ENCODE measurements around the gene HS3ST5.
"Not testable (repeated sequence)": the region's sequence is repeated elsewhere in the genome, so short reads cannot be mapped to it uniquely, and the experiment has no call there.

HS3ST5 gene

DNA sequence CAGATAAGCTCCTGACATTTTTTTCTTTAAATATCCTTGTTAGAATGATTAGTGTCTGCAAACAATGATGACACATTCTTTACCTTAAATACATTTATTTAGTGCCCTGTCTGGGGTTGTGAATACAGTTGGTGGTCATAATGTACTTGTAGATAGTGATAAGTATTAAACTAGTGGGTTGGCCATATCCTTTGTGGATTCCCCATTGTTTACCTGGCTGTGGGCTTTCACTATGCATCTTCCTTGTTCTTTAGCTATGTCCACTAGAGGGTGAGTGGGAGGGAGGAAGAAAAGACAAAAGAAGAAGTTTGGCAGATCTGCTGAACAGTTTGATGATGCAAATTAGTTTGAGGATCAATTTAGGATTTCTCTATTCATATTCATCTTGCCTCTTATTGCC is 15.7 kb downstream of the HS3ST5 start:
- DNase-seq, result no peak

GRCh38 chr6:114323784-114324183 is 19.0 kb downstream of the HS3ST5 start:
- DNase-seq, result no peak

- no peak for DNase-seq
Observed at GRCh38 chr6:114319749-114320148, 23.1 kb downstream of the HS3ST5 start.

- no peak for DNase-seq
Observed at GRCh38 chr6:114315831-114316595, 26.8 kb downstream of the HS3ST5 start.

DNA sequence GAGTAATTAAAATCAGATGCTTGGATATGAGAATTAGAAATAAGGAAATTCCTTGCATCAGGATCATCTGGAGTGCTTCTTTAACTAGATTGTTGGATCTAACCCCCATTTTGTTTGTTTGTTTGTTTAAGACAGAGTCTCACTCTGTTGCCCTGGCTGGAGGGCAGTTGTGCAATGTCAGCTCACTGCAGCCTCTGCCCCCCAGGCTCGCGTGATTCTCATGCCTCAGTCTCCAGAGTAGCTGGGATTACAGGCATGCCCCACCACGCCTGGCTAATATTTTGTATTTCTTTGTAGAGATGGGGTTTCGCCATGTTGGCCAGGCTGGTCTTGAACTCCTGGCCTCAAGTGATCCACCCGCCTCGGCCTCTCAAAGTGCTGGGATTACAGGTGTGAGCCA is 29.0 kb downstream of the HS3ST5 start:
- DNase-seq, result not testable (repeated sequence)

DNA sequence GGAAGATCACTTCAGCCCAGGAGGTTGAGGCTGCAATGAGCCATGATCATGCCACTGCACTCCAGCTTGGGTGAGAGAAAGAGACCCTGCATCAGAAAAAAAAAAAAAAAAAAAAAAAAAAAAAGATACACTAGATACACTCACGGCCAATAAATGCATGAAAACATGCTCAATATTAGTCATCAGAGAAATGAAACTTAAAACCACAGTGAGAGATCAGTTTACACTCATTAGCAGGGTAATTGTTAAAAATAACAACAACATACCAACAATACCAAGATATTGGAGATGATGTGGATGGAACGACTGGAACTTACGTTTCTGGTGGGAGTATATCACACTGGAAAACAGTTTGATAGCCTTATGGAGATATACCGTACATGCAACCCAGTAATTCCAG is 29.9 kb downstream of the HS3ST5 start:
- no peak for DNase-seq

DNA sequence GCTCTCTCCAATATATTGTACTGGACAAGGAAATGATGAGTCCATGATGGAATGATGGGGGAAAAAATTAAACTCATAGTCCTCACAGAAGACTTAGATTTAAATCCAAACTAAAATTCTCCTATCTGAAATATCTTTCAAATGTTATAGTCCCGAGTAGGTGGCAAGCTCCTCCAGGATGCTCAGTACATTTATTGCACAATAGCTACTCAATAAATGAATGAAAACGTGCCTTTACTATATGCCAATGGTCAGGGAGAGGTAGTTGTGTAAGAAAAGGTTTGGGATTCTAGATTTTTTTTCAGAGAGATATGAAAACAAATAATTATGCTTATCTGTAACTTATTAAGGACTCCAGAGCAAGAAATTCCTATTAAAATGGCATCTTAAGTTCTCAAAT is 32.8 kb downstream of the HS3ST5 start:
- no peak for DNase-seq

DNA sequence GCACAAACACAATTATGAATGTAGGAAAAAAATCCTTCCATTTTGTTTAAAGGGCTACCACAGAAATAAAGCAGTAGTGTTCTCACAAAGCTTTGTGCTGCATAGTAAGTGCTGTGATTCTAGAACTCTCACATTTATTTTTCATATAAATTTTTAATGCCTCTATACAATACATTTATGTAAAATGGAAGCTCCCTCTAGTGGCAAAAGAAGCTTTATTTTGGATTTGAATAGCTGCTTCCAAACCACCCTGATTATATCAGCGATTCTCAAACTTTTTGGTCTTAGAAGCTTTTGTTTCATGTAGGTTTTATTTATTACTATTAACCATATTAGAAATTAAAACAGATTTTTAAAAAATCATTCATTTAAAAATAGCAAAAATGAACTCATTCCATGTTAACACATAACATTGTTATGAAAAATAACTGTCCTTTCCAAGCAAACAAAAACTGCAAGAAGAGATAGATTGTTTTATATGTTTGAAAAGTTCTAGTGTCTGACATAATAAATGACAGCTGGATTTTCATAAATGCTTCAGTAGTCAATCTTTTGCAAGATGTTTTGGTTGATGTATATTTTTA is 38.4 kb downstream of the HS3ST5 start:
- no peak for DNase-seq

GRCh38 chr6:114301596-114302219 is 41.1 kb downstream of the HS3ST5 start:
- no peak for DNase-seq

GRCh38 chr6:114297135-114297534 is 45.7 kb downstream of the HS3ST5 start:
- DNase-seq, result no peak

- DNase-seq, result no peak
Observed at GRCh38 chr6:114292431-114292830, 50.4 kb downstream of the HS3ST5 start.

GRCh38 chr6:114291428-114291827 is 51.4 kb downstream of the HS3ST5 start:
- no peak for DNase-seq

GRCh38 chr6:114290864-114291263 is 52.0 kb downstream of the HS3ST5 start:
- no peak for DNase-seq

DNA sequence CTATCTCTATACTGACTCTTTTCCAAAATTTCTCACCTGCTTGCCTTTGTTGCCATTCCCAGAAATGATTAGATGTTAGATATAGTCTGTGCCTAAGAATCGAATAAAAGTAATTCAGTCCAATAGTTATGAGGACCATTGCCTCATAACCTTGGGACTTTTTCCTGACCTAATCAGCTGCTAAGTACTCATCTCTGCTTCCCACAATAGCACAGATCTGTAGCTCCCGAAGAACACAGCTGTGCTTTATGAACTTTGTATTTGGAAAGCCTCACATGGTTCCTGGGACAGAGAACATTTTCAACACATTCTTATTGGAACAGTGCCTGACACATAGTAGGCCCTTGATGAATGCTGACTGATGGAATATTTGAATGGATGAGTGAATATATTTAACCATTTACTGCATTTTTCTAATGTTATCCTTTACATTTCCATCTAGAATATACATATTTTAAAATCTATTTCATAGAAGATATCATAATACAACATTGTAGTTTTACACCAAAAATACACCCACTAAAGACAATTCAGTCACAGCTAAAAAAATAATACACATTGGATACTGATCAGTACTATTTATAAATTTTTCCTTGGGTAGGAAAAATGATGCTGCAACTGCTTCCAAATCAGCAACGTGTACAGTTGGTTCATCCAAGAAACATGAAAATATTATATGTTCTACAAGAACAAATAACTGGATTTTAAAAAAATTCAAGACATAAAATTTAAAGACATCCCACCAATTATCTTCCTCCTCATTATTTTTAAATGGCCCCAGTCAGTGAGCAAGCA is 53.9 kb downstream of the HS3ST5 start:
- DNase-seq, result no peak

DNA sequence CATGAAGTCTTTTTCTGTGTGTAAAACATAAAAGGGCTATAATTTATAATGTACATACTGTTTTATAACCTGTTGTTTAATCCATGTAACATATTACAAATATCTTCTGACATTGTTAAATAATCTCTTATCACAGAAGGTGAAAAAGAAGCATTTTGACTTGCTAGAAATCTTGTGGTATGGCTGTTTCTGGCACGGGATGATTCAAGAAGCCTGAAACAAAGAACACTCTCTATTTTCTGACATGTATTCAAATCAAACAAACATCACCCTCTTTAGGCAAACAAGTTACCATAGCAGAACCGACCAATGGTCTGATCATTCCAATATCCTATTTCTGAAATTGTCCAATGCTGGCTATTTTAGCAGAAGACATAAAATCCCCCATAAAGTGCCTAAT is 55.4 kb downstream of the HS3ST5 start:
- no peak for DNase-seq

DNA sequence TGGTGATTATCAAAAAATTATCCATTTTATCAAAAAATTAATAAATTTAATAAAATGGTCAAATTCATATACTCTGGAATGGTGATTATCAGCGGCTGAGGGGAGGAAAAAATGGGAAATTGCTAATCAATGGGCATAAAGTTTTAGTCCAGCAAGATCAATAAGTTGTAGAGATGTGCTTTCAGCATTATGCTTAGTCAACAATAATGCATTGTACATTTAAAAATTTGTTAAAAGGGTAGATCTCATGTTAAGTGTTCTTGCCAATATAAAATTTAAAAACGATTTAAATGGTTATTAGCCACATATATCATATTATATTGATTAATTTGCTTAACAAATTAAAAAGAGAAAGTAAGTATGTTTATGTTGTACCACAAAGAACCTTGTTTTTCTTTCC is 56.6 kb downstream of the HS3ST5 start:
- no peak for DNase-seq

GRCh38 chr6:114284281-114284680 is 58.5 kb downstream of the HS3ST5 start:
- no peak for DNase-seq

GRCh38 chr6:114282292-114282691 is 60.5 kb downstream of the HS3ST5 start:
- DNase-seq, result no peak

- no peak for DNase-seq
Observed at GRCh38 chr6:114281496-114281895, 61.3 kb downstream of the HS3ST5 start.

DNA sequence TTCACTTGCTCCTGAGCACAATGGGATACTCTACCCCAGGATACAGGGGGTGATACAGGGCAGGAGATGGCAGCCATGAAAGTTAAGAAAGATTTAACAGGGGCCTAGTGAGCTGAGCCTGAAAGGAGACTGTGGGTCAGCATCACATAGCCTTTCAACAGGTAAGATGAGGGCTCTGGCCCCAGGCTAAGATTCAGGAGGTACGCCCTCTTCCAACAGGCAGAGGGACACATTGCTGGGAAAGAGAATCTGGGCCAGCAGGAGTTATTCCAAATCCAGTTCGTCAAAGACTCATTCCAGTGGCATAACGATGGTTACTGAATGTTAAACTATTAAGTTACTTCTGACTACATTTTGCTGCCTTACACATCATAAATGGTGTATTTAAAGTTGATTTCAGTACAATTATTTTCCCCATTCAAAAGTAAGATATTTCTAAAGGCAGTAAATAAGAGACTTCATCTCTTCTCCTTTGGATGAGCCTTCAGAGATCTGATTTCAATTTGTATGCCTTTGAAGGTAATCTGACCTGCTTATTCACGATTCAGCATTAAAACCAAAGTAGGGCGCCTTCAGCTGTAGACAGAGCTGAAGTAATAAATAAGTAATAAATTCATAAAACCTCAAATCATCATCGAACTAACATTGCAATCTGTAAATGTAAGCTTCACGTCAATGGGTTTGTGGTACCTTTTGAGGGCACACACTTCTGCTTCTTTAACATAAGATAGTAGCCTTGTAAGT is 62.4 kb downstream of the HS3ST5 start:
- no peak for DNase-seq

DNA sequence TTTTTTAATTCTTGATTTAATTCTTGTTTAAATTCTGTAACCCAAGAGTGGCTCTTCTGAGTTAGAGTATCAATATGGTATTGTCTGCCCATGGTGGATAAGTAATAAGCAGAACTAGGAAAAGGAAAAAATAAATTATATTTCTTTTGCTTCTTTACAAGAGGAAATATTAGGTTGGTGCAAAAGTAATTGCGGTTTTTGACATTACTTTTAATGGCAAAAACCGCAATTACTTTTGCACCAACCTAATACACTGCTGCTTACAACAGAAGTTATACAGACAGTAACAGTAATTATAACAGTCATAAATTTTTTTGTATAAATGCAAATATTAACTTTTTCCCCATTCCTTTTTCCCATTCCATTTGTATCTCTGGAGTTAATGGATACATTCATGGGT is 65.6 kb downstream of the HS3ST5 start:
- no peak for DNase-seq

- DNase-seq, result no peak
Observed at GRCh38 chr6:114276783-114277182, 66.0 kb downstream of the HS3ST5 start.

GRCh38 chr6:114274836-114275235 is 68.0 kb downstream of the HS3ST5 start:
- no peak for DNase-seq

All from activated CD4-positive, alpha-beta T cell treated with anti-CD3 and anti-CD28 coated beads for 1 hour (primary cell).